Esophagus (tissue), 2 donors: ENCODE measurements around the gene DLGAP1. TPM values are rescaled to one million over a fixed set of nuclear protein-coding genes. Genes with fewer than 3 reads are reported as not detected.

Source experiments
- H3K27ac ChIP-seq, 2 donors: one replicate each; pipeline ENCODE4 v1.5.1; 2013; ENCODE audit warnings: low read depth in 2 of 2, mild to moderate bottlenecking in 2 of 2, inconsistent platforms in 1 of 2, low read length in 1 of 2, moderate library complexity in 1 of 2
- H3K27me3 ChIP-seq, 2 donors: one replicate each; pipeline ENCODE4 v1.6.1; 2013; ENCODE audit warnings: low read length in 2 of 2, control low read depth in 1 of 2, mild to moderate bottlenecking in 1 of 2; ENCODE audit not compliant: insufficient read depth in 2 of 2, control insufficient read depth in 1 of 2
- H3K36me3 ChIP-seq, 2 donors: one replicate each; pipeline ENCODE4 v1.6.1; 2013; ENCODE audit warnings: low read length in 1 of 2; ENCODE audit not compliant: control insufficient read depth in 2 of 2, insufficient read depth in 2 of 2
- H3K4me1 ChIP-seq, 2 donors: one replicate each; pipeline ENCODE4 v1.6.1; 2013; ENCODE audit warnings: low read length in 1 of 2; ENCODE audit not compliant: control insufficient read depth in 2 of 2, insufficient read depth in 2 of 2
- H3K4me3 ChIP-seq, 2 donors: one replicate each; pipeline ENCODE4 v1.5.1; 2013; ENCODE audit warnings: low read length in 2 of 2, mild to moderate bottlenecking in 2 of 2, low read depth in 1 of 2, moderate library complexity in 1 of 2
- H3K9me3 ChIP-seq, 2 donors: one replicate each; pipeline ENCODE4 v1.6.1; 2013; ENCODE audit warnings: mild to moderate bottlenecking in 2 of 2, low read depth in 1 of 2, low read length in 1 of 2, moderate library complexity in 1 of 2; ENCODE audit not compliant: control insufficient read depth in 2 of 2, insufficient read depth in 1 of 2
- WGBS, 2 donors: extraction: QIAGEN DNeasy Blood & Tissue Kit; methylation state at CpG; one replicate each; pipeline ENCODE4 v1.1.7; 2013; 5-methylcytosine and 5-hydroxymethylcytosine counted together
- polyA plus RNA-seq, 2 donors: library from polyadenylated mRNA; stranded (reverse); fragments of 200-250 nt; gene quantifications; one replicate each; pipeline ENCODE4 v1.2.3, GENCODE V29; 2013
- donor health status: healthy with polysubstance abuse.
- donor health status: Bipolar disorder and iron deficiency.

Gene DLGAP1
- polyA plus RNA-seq, 2 donors: 0.47 to 0.59 TPM

DNA sequence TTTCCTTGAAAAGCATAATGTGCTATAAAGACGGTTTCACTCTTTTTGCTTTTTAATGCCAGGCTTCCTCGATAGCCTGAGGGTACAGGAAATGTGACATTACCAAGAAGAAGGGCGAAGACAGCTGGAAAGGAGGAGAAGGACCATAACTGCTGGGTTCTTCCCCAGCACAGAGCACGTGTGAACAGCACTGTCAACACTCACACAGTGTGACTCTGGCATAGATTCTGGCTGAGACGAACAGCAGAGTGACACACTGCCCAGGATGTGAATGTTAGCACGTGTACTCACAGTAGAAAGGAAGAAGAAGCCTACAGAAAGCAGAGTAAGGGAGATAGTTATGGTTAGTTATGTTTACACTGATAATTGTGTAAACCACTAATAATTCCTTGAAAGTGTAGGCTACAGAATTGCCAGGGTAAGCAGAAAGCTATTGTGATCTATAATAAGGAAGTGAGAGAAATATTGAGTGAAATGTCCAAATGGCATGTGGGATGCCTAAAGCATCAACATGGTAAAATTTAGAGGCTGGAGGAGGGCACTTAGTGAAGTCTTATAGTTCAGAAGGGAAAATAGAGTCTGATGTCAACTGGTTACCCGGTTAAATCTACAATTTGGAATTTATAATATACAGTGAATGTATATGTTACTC lies 198.2 kb downstream of the DLGAP1 start:
- Histone ChIP-seq H3K4me3 (no peak overlapping the region), H3K9me3 (no peaks in the 10 kb centered on the region), H3K36me3 (no peaks in the 10 kb centered on the region), H3K4me1 (no peaks in the 10 kb centered on the region), H3K27ac (no peak overlapping the region), H3K27me3 (no peaks in the 10 kb centered on the region)
- WGBS, 2 donors: 64 to 68% methylated on average over 7 of the region's 7 CpGs

DNA sequence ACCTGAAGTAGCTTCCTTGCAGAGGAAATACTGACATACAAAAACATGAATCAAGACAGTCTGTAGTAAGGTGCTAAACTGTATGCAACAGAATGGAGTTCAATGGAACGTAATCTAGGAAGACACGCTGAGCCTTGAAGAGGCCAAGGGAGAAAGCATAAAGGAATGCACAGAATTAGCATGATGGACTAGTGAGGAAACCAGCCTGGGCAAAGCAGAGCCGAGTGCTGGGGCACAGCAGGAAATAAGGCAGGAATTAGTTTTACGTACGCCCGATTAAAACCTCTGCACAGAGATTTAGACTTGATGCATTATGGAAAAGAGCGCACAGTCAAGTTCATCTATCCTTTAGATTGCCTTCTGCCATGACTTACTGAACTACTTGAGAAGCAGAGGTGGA lies 200.3 kb downstream of the DLGAP1 start:
- Histone ChIP-seq H3K4me1 (no peaks in the 10 kb centered on the region), H3K4me3 (no peak overlapping the region), H3K27ac (no peak overlapping the region), H3K9me3 (no peaks in the 10 kb centered on the region), H3K27me3 (no peaks in the 10 kb centered on the region), H3K36me3 (no peaks in the 10 kb centered on the region)
- WGBS, 2 donors: 75 to 80% methylated on average over 7 of the region's 7 CpGs

DNA sequence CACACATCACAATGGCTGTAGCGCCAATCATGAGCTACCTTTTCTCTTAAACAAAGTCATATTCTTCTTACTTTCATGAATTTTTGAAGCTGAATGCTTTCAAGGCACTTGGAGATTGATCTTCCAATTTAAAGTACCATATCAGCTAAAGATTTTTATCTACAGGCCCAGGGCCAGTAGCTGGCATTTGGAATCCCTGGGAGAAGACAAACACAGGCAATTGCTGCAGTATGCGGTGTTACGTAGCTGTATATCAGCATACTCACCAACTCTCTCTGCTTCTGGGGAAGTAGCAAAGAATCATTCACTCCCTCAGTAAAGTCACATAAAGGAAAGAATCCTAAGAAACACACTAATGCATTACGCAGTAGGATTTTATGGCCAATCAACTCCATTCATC lies 202.3 kb downstream of the DLGAP1 start:
- 95% methylated on average over 4 of the region's 4 CpGs for WGBS, 2 donors
- Histone ChIP-seq H3K4me3 (no peak overlapping the region), H3K36me3 (no peaks in the 10 kb centered on the region)

DNA sequence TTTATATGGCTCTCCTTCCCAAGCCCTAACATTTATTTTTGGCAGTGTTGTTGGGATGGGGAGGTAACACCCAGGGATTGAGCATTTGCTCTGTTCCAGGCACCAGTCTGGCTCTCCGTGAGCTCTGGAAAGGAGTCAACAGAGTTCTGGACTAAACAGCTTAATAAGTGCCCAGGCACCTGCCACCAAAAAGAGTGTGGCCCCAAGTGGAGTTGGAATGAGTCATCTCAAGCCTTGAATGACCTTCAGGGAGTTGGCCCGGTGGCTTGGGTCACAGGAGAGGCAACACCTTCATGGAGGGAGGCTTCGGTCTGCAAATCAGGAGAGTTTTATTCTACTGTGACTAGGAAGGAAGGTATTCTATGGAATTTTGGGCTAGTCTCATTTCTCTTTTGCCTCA lies 203.2 kb downstream of the DLGAP1 start:
- H3K36me3 ChIP-seq: no peaks in the 10 kb centered on the region
- H3K4me3 ChIP-seq: no peak overlapping the region
- H3K27ac ChIP-seq: no peak overlapping the region
- 75 to 86% methylated on average over 3 of the region's 3 CpGs for WGBS, 2 donors
- H3K4me1 ChIP-seq: no peaks in the 10 kb centered on the region
- H3K9me3 ChIP-seq: no peaks in the 10 kb centered on the region
- no peaks in the 10 kb centered on the region for H3K27me3 ChIP-seq

More for the DNA sequence above, 202.3 kb downstream of the DLGAP1 start:
- H3K27me3 ChIP-seq: no peaks in the 10 kb centered on the region
- H3K4me1 ChIP-seq: no peaks in the 10 kb centered on the region
- H3K27ac ChIP-seq: no peak overlapping the region
- H3K9me3 ChIP-seq: no peaks in the 10 kb centered on the region

GRCh38 chr18:4251206-4251605 lies 203.9 kb downstream of the DLGAP1 start:
- Histone ChIP-seq H3K9me3 (no peaks in the 10 kb centered on the region), H3K36me3 (no peaks in the 10 kb centered on the region), H3K27me3 (no peaks in the 10 kb centered on the region), H3K4me1 (no peaks in the 10 kb centered on the region), H3K4me3 (no peak overlapping the region), H3K27ac (no peak overlapping the region)
- WGBS, 2 donors: 69 to 74% methylated on average over 2 of the region's 2 CpGs

- Histone ChIP-seq H3K4me3 (no peak overlapping the region), H3K4me1 (no peaks in the 10 kb centered on the region), H3K27ac (no peak overlapping the region), H3K9me3 (no peaks in the 10 kb centered on the region), H3K36me3 (no peaks in the 10 kb centered on the region), H3K27me3 (no peaks in the 10 kb centered on the region)
- WGBS, 2 donors: 64 to 71% methylated on average over 2 of the region's 2 CpGs
Observed at GRCh38 chr18:4250141-4250540, 205.0 kb downstream of the DLGAP1 start.

DNA sequence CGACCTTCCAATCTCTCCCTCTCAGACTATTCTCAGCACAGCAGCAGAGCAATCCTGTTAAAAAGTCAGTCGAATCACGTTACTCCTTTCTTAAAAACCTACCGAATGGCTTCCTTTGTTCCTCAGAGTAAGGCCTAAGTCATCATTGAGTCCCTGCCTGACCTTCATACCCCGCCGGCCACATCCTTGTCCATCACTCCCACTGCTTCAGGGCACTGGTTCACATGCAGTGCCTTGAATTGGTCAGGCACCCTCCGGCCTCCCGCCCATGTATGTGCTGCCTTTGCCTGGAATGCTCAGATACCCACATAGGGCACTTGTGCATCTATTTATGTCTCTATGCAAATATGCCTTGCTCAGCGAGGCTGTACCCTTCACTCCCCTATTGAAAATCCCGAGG lies 206.4 kb downstream of the DLGAP1 start:
- H3K27ac ChIP-seq: no peak overlapping the region
- H3K36me3 ChIP-seq: no peaks in the 10 kb centered on the region
- WGBS, 2 donors: 86 to 88% methylated on average over 10 of the region's 10 CpGs
- no peaks in the 10 kb centered on the region for H3K9me3 ChIP-seq
- H3K4me3 ChIP-seq: no peak overlapping the region
- peaks cover 0 to 2% of the 10 kb centered on the region in 2 donors for H3K27me3 ChIP-seq
- H3K4me1 ChIP-seq: no peaks in the 10 kb centered on the region

- Histone ChIP-seq H3K36me3 (no peaks in the 10 kb centered on the region), H3K4me1 (no peaks in the 10 kb centered on the region), H3K9me3 (no peaks in the 10 kb centered on the region), H3K27me3 (peaks cover 0 to 2% of the 10 kb centered on the region in 2 donors), H3K4me3 (no peak overlapping the region), H3K27ac (no peak overlapping the region)
- WGBS, 2 donors: 64 to 79% methylated on average over 4 of the region's 4 CpGs
Observed at GRCh38 chr18:4246374-4246773, 208.7 kb downstream of the DLGAP1 start.

DNA sequence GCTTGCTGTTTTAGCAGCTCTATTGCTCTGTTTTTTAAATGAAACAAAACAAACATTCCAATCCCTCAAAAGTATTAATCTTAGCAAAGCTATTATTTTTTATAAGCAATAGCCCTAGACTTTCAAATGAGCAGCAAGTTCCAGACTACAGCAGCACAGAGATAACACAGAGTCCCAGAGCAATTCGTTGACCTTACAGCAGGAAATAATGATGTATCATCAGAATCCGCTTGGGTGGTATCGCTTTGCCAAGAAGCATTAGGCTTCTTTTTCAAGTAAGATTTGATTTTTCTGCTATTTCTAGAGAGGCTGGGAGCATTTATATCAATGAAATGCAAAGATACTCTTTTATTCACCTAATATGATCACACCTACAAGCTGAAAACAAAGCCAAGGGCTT lies 209.7 kb downstream of the DLGAP1 start:
- H3K4me3 ChIP-seq: no peak overlapping the region
- no peaks in the 10 kb centered on the region for H3K4me1 ChIP-seq
- no peaks in the 10 kb centered on the region for H3K9me3 ChIP-seq
- H3K27ac ChIP-seq: no peak overlapping the region
- 68 to 71% methylated on average over 3 of the region's 3 CpGs for WGBS, 2 donors
- H3K27me3 ChIP-seq: peaks cover 0 to 2% of the 10 kb centered on the region in 2 donors
- H3K36me3 ChIP-seq: no peaks in the 10 kb centered on the region

- no peak overlapping the region for H3K4me3 ChIP-seq
- peaks cover 0 to 2% of the 10 kb centered on the region in 2 donors for H3K27me3 ChIP-seq
- no peak overlapping the region for H3K27ac ChIP-seq
- WGBS, 2 donors: 71 to 81% methylated on average over 5 of the region's 5 CpGs
- no peaks in the 10 kb centered on the region for H3K9me3 ChIP-seq
- H3K36me3 ChIP-seq: no peaks in the 10 kb centered on the region
- H3K4me1 ChIP-seq: no peaks in the 10 kb centered on the region
Observed at GRCh38 chr18:4242431-4243161, 212.5 kb downstream of the DLGAP1 start.
